ENCODE results near the gene NDUFB10.
A peak's percentile ranks its signal among the peaks of the same experiment; 100 is the strongest.

NDUFB10 gene

DNA sequence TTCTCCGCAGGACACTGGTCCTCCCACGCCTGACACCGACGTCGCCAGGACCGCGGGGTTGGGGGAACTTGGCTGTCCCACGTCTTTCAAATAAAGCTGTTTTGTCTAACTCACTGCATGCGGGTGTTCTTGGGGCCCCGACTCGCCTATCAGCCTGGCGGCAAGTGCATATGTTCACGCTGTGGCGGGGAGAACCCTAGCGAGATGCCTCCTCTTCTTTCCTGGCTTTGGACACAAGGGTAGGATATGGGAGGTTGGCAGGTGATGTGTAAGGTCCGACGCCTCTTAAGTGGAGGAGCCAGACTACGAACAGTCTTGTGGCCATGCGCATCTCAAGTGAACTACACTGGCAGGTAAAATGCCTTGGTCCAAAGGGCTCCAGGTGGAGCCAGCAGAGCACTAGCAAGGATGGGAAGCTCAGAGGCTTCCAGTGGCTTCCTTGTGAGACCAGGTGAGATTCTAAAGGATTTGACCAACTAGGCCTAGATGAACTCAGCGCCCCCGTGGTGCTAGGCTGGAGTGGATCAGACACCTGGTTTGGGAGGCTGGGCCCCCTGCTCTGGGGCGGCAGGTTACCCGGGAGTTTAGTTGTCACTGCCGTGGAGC is 6.2 kb downstream of the NDUFB10 start:
- TF ChIP-seq, protein P1, sequence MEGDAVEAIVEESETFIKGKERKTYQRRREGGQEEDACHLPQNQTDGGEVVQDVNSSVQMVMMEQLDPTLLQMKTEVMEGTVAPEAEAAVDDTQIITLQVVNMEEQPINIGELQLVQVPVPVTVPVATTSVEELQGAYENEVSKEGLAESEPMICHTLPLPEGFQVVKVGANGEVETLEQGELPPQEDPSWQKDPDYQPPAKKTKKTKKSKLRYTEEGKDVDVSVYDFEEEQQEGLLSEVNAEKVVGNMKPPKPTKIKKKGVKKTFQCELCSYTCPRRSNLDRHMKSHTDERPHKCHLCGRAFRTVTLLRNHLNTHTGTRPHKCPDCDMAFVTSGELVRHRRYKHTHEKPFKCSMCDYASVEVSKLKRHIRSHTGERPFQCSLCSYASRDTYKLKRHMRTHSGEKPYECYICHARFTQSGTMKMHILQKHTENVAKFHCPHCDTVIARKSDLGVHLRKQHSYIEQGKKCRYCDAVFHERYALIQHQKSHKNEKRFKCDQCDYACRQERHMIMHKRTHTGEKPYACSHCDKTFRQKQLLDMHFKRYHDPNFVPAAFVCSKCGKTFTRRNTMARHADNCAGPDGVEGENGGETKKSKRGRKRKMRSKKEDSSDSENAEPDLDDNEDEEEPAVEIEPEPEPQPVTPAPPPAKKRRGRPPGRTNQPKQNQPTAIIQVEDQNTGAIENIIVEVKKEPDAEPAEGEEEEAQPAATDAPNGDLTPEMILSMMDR (IDR thresholded peaks at IDR 0.05; ENCODE audit: insufficient read depth, low read length, missing control alignments) = no peak
- POLR2A ChIA-PET = interaction anchor here (0.6 to 2.3 kb wide), 29 partner anchors 12 to 225 kb away, joined by 3 to 45 read pairs (median 4); partner anchors contain the start of genes FAHD1, GFER, HAGH and MSRB1
- CTCF ChIA-PET = interaction anchor here (1.2 to 2.4 kb wide), 2 partner anchors 19 to 175 kb away, joined by 3 to 12 read pairs; no protein-coding TSS in a partner anchor
- peak overlapping the region; percentile 92 for H3K4me3 ChIP-seq (ENCODE audit: low read depth, low read length)
- no peak for DNase-seq (ENCODE audit: low read depth, low spot score)

DNA sequence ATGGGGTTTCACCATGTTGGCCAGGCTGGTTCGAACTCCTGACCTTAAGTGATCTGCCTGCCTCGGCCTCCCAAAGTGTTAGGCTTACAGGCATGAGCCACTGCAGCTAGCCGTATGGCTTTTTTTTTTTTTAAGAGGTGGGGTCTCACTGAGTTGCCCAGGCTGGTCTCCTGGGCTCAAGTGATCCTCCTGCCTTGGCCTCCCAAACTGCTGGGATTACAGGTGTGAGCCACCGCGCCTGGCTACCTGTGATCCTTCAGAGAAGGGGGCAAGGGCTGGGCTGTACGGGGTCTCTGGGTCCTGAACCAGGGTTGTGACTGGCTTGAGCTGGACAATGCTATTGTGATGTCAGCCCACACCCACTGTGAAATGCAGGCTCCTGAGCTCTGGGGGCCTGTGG is 7.1 kb downstream of the NDUFB10 start, which contains the start of gene RNF151:
Gene RNF151 (plus strand): TSS at position 397 of the 400 bp plus-strand sequence. CDS start 26 bp downstream, outside the sequence.
- POLR2A ChIA-PET = no interaction called here
- CTCF ChIA-PET = interaction anchor here (1.6 to 2.4 kb wide), 2 partner anchors 37 to 174 kb away, joined by 5 to 12 read pairs; no protein-coding TSS in a partner anchor
- no peak for DNase-seq (ENCODE audit: low read depth, low spot score)
- TF ChIP-seq, protein P1 (IDR thresholded peaks at IDR 0.05; ENCODE audit: insufficient read depth, low read length, missing control alignments) = no peak
- H3K4me3 ChIP-seq (ENCODE audit: low read depth, low read length) = peak within 1 kb of the TSS; percentile 92

DNA sequence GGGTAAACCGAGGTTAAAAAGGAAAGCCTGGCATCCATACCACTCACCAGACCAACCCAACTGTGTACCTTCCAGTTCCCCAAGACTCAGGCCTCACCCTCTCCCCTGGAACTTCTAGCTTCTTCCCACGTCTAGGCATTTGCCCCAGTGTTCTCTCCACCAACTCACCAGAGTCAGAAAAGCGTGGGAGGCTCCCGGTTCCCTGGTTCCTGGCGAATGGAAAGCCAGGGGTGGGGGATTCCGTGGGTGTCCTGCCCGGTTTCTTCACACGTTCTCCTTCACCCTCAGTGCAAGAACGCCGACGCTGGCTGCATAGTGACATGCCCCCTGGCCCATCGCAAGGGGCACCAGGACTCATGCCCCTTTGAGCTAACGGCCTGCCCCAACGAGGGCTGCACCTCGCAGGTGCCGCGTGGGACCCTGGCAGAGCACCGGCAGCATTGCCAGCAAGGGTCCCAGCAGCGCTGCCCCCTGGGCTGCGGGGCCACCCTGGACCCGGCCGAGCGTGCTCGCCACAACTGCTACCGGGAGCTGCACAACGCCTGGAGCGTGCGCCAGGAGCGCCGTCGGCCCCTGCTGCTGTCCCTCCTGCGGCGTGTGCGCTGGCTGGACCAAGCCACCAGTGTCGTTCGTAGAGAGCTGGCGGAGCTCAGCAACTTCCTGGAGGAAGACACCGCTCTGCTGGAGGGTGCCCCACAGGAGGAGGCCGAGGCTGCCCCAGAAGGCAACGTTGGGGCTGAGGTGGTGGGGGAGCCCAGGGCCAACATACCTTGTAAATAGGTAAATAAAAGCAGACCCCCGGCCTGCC is 9.0 kb downstream of the NDUFB10 start:
- no peak for DNase-seq (ENCODE audit: low read depth, low spot score)
- ChIA-PET POLR2A (interaction anchor here (1.1 kb wide), 1 partner anchor 187 kb away, joined by 3 read pairs; the partner anchor contains the start of gene TRAF7), CTCF (interaction anchor here (2.5 kb wide), 1 partner anchor 172 kb away, joined by 5 read pairs; no protein-coding TSS in a partner anchor)
- no peak overlapping the region for H3K4me3 ChIP-seq (ENCODE audit: low read depth, low read length)
- TF ChIP-seq, protein P1 (IDR thresholded peaks at IDR 0.05; ENCODE audit: insufficient read depth, low read length, missing control alignments) = no peak

DNA sequence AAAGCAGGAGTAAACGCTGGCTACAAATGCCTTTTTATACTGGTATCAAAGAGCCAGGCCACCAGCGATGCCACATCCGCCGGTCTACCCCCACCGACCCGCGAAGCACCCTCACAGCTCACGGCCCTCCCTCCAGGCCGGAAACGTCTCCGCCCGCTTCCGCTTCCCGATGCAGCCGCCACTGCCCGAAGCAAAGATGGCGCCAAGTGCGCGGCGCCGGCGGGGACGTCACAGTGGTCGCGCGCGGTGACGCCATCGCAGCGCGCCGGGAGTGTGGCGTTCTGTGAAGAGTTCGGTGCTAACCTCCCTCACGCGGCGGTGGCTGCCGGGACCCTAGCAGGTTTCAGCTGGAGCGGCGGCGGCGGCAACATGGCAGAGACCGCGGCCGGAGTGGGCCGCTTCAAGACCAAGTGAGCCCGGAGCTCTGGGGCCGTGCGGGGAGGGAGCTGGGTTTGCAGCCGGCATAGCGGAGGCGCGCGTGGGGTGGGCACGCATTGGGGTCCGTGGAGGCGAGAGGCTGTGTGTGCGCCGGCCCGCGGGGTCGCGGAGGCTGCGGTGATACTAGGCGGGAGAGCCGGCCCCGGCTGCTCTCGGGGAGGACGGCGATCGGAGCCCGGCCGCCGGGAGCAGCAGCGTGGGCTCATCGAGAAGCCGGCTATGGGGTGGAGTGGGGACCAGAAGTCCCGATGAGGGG is 12.6 kb downstream of the NDUFB10 start, which contains the start of gene TBL3:
Gene TBL3 (plus strand): TSS at position 258 of the 694 bp plus-strand sequence. CDS start 112 bp downstream, at position 370.
- CTCF ChIA-PET = interaction anchor here (1.1 to 1.4 kb wide), 4 partner anchors 9 to 168 kb away, joined by 4 to 5 read pairs (median 5); partner anchors contain the start of gene NOXO1
- POLR2A ChIA-PET = interaction anchor here (0.8 to 3.1 kb wide), 4 partner anchors 10 to 184 kb away, joined by 4 to 20 read pairs (median 12); partner anchors contain the start of genes NDUFB10, NOXO1 and TRAF7
- TF ChIP-seq, protein P1 (IDR thresholded peaks at IDR 0.05; ENCODE audit: insufficient read depth, low read length, missing control alignments) = no peak
- H3K4me3 ChIP-seq (ENCODE audit: low read depth, low read length) = peak within 1 kb of the TSS; percentile 85
- DNase-seq (ENCODE audit: low read depth, low spot score) = peak; percentile 49

DNA sequence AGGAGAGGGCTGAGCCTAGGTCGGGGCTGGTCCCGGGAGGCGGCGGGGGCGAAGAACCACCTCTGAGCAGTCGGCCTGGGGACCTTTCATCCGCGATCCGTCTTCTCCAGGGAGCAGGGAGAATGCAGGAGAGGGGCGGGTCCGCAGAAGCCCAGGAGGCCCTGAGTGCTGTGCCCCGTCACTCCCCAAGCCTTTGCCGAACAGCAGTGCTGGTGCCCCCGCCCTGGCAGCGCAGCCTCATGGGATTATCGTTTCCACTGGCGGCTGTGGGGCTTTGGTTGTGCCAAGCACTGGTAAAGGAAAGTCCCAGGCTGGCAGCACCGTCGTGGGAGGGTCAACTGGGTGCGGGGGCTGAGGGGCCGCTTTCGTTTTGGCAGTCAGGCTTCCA is 13.1 kb downstream of the NDUFB10 start:
- H3K4me3 ChIP-seq (ENCODE audit: low read depth, low read length) = peak overlapping the region; percentile 85
- CTCF ChIA-PET = interaction anchor here (1.4 to 1.7 kb wide), 2 partner anchors 10 kb away, joined by 5 to 7 read pairs; no protein-coding TSS in a partner anchor
- POLR2A ChIA-PET = interaction anchor here (1.8 to 3.1 kb wide), 3 partner anchors 10 to 183 kb away, joined by 9 to 20 read pairs (median 14); partner anchors contain the start of genes NDUFB10, NOXO1 and TRAF7
- TF ChIP-seq, protein P1 (IDR thresholded peaks at IDR 0.05; ENCODE audit: insufficient read depth, low read length, missing control alignments) = no peak
- DNase-seq (ENCODE audit: low read depth, low spot score) = no peak
